HG03108 (cell line): ENCODE data around the gene SARDH.
"Not testable (repeated sequence)": the region's sequence is repeated elsewhere in the genome, so short reads cannot be mapped to it uniquely, and the experiment has no call there.

Source experiments
- ATAC-seq: cut with Tn5 transposase; IDR thresholded peaks from one replicate; pipeline ENCODE4 v1.9.1; 2021; ENCODE audit warnings: moderate library complexity; ENCODE audit not compliant: unreplicated experiment

Gene SARDH

DNA sequence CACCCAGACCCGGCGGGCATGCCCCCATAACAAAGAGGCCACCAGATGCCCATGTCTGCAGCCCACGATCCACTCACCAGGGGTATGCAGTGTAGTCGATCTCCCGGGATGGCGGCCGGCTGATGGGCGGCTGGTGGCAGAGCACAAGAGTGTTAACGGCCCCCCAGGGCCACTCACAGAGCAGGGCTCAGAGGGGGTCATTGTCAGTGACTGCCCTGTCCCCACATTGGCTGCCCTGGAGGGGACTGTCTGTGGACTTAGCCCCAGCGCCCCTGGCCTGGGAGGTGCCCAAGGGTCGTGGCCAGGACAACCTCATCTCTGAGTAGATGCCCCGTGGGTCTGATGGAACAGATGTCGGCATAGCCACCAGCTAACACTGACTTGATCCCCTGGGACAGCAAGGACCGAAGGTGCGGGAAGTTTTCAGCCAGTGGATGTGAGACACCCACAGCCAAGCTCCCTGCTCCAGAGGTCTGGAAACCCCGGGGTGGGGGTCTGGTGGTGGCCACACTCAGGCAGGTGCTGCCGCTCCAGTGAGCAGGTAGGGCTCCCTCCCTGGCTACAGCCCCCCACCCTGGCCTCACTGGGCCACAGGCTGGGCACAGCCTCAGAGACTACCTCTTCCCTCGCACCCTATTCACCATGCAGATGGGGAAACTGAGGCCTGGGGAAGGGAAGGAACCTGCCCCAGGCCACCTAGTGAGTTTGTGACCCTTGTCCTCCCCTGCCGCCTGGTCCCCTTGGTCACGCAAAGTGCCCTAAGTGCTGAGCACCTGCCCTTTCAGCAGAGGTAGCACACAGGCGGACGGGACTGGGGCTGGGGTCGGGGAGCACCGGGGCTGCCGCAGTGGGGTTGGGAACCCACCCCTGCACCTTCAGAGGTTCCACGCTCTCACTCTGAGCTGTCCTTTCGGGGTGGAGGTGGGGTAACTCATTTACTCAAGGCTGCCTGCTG, 38.1 kb upstream of the SARDH start:
- no peak for ATAC-seq

GRCh38 chr9:133775291-133775690, 37.1 kb upstream of the SARDH start:
- ATAC-seq = no peak

- no peak for ATAC-seq
Measured at GRCh38 chr9:133774799-133775198, 36.6 kb upstream of the SARDH start.

DNA sequence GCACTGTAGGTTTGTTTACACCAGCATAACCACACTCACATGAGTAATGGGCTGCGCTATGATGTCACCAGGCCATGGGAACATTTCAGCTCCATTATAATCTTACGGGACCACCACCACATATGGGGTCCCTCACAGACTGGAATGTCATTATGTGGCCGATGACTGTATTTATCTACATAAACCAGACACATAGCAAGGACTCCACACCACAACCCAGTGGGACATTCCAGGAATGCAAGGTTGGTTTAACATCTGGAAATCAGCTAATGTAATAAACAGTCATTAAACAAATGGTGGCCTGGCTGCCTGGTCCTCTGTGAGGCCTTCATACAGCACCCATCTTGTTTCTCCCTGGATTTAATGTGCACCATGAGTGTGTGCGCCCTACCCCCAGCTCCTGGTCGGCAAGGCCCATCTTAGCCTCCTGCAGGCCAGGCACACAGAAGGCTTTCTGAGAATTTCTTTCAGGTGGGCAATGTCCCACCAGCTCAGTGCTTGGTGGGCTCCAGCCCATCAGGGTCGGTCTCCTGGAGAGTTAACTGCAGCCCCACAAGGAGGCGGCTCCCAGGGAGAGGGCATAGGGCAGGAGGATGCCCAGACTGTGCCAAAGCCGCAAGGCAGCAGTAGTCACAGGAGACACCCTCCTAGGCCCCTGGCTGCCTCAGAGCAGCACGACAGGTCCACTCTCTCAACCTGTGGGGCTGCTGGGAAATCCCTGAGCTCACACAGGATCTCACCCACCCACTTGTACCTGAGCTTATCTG, 35.9 kb upstream of the SARDH start:
- no peak for ATAC-seq

GRCh38 chr9:133772581-133772980, 34.4 kb upstream of the SARDH start:
- no peak for ATAC-seq

- no peak for ATAC-seq
Measured at GRCh38 chr9:133771486-133772482, 33.6 kb upstream of the SARDH start.

DNA sequence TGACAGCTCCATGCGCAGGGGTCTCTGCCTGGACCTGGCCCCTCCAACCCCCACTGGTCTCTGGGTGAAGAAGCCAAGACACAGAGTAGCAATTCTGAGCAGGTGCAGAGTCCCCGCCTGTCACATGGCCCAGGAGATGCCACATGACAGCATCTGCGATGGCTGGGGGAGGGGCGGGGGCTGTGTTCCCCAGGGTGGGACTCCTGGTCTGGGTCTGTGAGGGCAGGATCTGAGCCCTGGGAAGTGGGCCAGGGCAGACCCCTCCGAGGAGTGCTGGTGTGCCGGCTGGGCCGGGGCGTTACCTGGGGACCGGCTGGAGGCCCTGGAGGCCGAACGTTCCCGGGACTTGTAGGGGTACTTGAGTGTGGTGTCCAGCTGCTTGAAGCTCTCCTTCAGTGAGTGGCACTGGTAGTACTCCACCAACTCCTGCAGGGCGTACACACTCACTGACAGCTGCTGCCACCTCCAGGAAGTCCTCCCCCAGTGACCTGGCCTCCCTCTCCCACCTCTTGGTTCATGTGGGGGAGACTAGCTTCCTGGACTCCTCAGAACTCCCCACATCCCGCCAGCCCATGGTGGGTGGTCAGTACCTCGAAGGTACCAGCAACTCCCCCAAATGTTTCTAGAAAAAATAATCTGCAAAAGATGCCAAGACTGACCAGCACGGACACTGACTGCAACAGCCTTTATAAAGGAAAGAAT, 32.1 kb upstream of the SARDH start:
- ATAC-seq = no peak

- ATAC-seq = no peak
Measured at GRCh38 chr9:133769511-133770075, 31.4 kb upstream of the SARDH start.

DNA sequence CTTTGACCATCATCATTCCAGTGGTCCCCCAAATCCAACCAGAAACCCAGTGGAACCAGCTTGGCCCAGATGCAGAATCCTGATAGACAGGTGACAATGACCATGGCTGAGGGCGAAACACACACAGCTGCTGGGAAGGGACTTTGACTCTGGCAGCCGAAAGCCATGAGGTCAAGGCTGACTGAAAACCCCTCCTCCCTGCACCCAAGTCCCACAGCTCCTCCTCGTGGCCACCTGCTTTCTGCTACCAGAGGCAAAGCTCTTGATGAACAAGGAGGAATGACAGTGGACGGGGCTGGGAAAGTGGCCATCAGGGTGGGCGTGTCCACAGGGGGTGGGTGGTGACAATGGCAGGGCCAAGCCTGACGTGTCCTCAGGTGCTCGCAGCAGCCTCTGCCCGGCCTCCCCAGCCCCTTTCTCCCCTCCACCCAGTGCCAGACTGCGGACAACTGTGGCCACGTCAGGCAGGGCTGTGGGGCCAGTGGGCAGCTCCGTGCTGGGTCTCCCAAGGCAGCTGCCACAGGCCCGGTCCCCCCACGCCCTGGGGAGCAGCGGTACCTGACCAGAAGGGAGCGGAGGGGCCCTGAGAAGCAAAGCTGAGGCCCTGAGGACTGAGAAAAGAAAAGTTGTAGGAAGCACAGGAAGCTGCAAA, 30.8 kb upstream of the SARDH start:
- ATAC-seq = no peak

DNA sequence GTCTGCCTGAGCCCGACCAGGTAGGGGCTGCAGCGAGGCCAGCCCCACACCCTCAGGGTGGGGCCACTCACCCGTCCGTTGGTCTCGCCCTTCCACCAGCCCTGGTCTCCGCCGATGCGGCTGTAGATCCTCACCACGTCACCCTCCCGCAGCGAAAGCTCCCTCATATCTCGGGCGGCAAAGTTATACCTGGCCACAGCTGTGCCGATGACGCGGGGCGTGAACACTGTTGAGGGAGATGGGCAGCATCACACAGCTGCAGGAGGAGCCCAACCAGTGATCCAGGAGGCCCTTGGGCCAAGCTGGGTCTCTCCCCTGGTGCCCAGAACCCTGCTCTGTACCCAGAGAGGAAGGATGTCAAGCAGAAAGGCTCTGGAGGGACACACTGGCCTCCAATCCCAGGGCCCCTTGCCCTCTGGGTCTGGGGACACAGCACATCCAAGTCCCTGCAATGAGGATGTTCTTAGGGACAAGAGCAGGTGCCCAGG, 30.3 kb upstream of the SARDH start:
- ATAC-seq = no peak

DNA sequence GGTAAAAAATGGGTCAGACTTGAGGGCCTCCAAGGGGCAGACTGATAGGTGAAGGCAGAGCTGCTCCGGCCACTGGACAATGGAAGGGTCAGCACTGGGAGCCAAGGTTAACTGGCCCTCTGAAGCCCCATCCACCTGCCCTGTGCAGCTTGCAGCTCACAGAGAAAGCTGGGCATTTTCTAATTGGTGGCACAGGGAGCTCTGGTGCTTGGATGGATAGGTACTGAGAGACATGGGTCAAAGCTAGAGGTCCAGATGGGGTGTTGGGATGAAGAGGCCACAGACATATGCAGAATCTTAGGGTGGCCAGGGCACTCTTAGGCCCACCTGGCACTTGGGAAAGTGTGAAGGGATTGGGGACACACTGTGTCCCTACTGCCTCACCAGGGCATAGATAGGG, 29.5 kb upstream of the SARDH start:
- no peak for ATAC-seq

GRCh38 chr9:133767008-133767407, 28.9 kb upstream of the SARDH start:
- ATAC-seq = no peak

- ATAC-seq = not testable (repeated sequence)
Measured at GRCh38 chr9:133766234-133766633, 28.1 kb upstream of the SARDH start.

DNA sequence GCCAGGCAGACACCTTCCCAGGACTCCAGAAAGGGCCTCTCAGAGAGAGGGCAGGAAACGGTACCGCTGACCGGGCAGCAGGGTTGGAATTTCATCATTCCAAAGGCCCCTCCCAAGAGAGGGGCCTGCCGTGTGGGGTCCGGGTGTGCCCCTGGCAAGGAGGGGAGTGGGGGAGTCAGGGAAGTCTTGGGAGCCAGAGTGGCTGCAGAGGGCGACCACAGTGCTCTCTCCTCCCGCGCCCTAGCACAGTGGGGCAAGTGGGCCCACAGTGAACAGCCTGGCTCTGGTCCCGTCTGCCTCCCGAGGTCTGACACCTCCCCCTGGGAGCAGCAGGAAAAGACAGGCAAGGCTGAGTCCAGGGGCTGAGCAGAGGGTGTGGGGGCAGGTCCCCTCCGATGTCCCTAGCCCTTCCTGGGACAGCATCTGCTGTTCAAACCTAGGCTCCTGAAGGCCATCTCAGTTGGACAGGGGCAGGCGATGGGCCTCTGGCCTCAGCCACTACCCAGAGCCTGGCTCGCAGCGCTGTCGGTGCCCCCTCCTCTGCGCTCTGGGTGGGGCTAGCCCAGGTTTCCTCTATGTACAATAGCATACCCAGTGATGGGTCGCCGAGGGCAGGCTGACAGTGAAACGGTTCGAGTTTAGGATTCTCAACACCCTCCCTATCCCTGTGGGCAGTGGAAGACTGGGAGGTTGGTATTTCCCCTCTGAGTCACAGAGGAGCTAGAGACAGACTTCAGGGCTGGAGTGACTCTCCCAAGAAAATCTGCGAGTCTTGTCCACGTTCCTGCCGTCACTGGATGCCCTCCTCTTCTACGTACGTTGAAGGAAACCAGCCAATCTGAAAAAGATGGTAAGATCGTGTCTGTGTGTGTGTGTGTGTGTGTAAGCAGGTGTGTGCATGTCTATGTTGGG, 25.4 kb upstream of the SARDH start:
- ATAC-seq = no peak

- ATAC-seq = no peak
Measured at GRCh38 chr9:133762488-133763271, 24.5 kb upstream of the SARDH start.

DNA sequence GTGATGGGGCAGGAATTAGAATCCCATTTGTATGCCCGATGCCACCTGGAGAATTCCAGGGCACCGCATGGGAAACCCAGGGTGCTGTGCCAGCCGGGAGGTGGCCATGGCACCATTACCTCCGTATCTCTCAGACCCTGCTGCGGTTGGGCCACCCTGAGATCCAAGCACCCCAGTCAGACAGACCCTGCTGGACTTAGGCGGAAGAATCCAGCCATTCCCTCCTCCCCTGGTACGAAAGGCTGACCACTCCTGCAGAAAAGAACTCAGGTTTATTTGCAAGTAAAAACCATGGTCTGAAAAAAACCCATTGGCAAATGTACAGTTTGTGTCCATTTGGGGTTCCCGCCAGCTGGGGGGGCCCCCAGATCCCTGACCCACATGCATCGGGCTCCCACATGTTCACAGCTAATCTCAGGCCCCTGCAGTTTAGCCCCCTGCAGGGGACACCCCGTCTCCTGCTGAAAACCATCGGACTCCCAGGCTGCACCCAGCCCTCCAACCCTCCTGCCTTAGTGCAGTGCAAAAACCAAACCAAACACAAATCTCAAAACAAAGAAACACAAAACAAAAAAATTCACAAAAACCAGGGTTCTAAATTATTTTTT, 23.6 kb upstream of the SARDH start:
- ATAC-seq = no peak

DNA sequence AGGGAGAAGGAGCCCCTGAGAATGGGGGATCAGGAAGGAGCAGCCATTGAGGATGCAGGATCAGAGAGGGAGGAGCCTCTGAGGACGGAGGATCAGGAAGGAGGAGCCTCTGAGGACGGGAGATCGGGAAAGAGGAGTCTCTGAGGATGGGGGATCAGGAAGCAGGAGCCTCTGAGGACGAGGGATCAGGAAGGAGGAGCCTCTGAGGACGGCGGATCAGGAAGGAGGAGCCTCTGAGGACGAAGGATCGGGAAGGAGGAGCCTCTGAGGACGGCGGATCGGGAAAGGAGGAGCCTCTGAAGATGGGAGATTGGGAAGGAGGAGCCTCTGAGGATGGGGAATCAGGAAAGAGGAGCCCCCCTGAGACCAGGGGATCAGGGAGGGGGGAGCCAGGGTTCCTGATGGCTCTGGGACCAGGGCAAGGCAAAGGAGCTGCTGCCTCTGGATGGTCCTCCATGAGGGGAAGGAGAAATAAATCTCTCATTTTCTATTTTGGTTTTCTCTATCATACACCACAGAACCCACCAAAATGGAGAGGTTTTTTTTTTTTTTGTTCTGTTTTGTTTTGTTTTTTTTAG, 22.6 kb upstream of the SARDH start:
- ATAC-seq = no peak
